Neural crest cell (in vitro differentiated cells): ENCODE results near the gene CCBE1. TPM values are rescaled to one million over a fixed set of nuclear protein-coding genes. Genes with fewer than 3 reads are reported as not detected.

Experiments used
- DNase-seq: peaks from one replicate; pipeline ENCODE4 v3.0.0; 2021; ENCODE audit warnings: low read depth, mixed read lengths, low spot score
- H3K27ac Mint-ChIP-seq: one replicate; pipeline ENCODE4 v1.8.0; 2021; ENCODE audit warnings: mild to moderate bottlenecking, mixed read lengths; ENCODE audit not compliant: unreplicated experiment
- H3K27me3 Mint-ChIP-seq: 2 replicates; pipeline ENCODE4 v1.8.0; 2021; ENCODE audit warnings: low read depth, mild to moderate bottlenecking, mixed read lengths
- H3K36me3 Mint-ChIP-seq: 2 replicates; pipeline ENCODE4 v1.8.0; 2021; ENCODE audit warnings: low read depth, mild to moderate bottlenecking, mixed read lengths
- H3K4me1 Mint-ChIP-seq: 2 replicates; pipeline ENCODE4 v1.8.0; 2021; ENCODE audit warnings: mixed read lengths
- H3K4me3 Mint-ChIP-seq: one replicate; pipeline ENCODE4 v1.8.0; 2021; ENCODE audit warnings: mild to moderate bottlenecking, mixed read lengths
- H3K9me3 Mint-ChIP-seq: 2 replicates; pipeline ENCODE4 v1.8.0; 2021; ENCODE audit warnings: mixed read lengths
- CTCF ChIP-seq: fragments of 200-600 bp; sonication (generic); conservative IDR thresholded peaks from 2 replicates; pipeline ENCODE4 v1.5.0; 2021; ENCODE audit warnings: antibody characterized with exemption, mild to moderate bottlenecking
- total RNA-seq: library from RNA; stranded (reverse); gene quantifications from 2 replicates; pipeline ENCODE4 v1.2.1, GENCODE V29; 2021

Gene CCBE1
- total RNA-seq, 1 donor from 2014 or later = 0.33 TPM

GRCh38 chr18:59500765-59501164 lies 196.5 kb downstream of the CCBE1 start:
- no peak for DNase-seq
- Mint-ChIP-seq H3K27ac (no peak overlapping the region), H3K36me3 (no peaks in the 10 kb centered on the region), H3K27me3 (peaks cover 3% of the 10 kb centered on the region), H3K9me3 (peaks cover 6% of the 10 kb centered on the region), H3K4me3 (no peak overlapping the region), H3K4me1 (peaks cover 8% of the 10 kb centered on the region)
- TF ChIP-seq CTCF = no peak

GRCh38 chr18:59498506-59499086 lies 198.6 kb downstream of the CCBE1 start:
- H3K4me1 Mint-ChIP-seq = peaks cover 8% of the 10 kb centered on the region
- no peak overlapping the region for H3K4me3 Mint-ChIP-seq
- peaks cover 6% of the 10 kb centered on the region for H3K9me3 Mint-ChIP-seq
- no peak for DNase-seq
- H3K27ac Mint-ChIP-seq = no peak overlapping the region
- TF ChIP-seq CTCF = no peak
- no peaks in the 10 kb centered on the region for H3K27me3 Mint-ChIP-seq
- no peaks in the 10 kb centered on the region for H3K36me3 Mint-ChIP-seq

- DNase-seq = no peak
- Mint-ChIP-seq H3K4me1 (no peaks in the 10 kb centered on the region), H3K9me3 (no peaks in the 10 kb centered on the region), H3K4me3 (no peak overlapping the region), H3K27ac (no peak overlapping the region), H3K27me3 (no peaks in the 10 kb centered on the region), H3K36me3 (no peaks in the 10 kb centered on the region)
- no peak for TF ChIP-seq CTCF
These were observed 204.3 kb downstream of the CCBE1 start for GRCh38 chr18:59492756-59493421.

- H3K27me3 Mint-ChIP-seq = peaks cover 2% of the 10 kb centered on the region
- DNase-seq = no peak
- H3K27ac Mint-ChIP-seq = no peak overlapping the region
- H3K4me3 Mint-ChIP-seq = no peak overlapping the region
- no peaks in the 10 kb centered on the region for H3K36me3 Mint-ChIP-seq
- no peaks in the 10 kb centered on the region for H3K9me3 Mint-ChIP-seq
- no peaks in the 10 kb centered on the region for H3K4me1 Mint-ChIP-seq
- TF ChIP-seq CTCF = no peak
These were observed 208.3 kb downstream of the CCBE1 start for GRCh38 chr18:59488899-59489298.

- Mint-ChIP-seq H3K4me1 (no peaks in the 10 kb centered on the region), H3K27me3 (peaks cover 13% of the 10 kb centered on the region), H3K27ac (no peak overlapping the region), H3K36me3 (no peaks in the 10 kb centered on the region), H3K4me3 (no peak overlapping the region), H3K9me3 (no peaks in the 10 kb centered on the region)
- DNase-seq = no peak
- no peak for TF ChIP-seq CTCF
These were observed 211.8 kb downstream of the CCBE1 start for GRCh38 chr18:59485382-59485781.
